HepG2 (cell line): ENCODE data around the gene SAA4. TPM values are rescaled to one million over a fixed set of nuclear protein-coding genes. Genes with fewer than 3 reads are reported as not detected.

Experiments used
- ATAC-seq: fragments of 200-7000 bp; cut with Tn5 transposase; 3 replicates; pipeline ENCODE4 v1.9.1; 2020; ENCODE audit warnings: mild to moderate bottlenecking, moderate library complexity
- BruUV-seq: library from RNA; stranded (reverse); fragments of 400-500 nt; replicated peaks from 2 replicates; lab custom pipeline; 2021; lab: Mats Ljungman, UMichigan
- CTCF ChIA-PET: fragments of 300-600 bp; formaldehyde crosslinking; extraction: SDS; loops from one replicate; lab custom pipeline; 2021; ENCODE audit warnings: low total read pairs, inconsistent platforms, low intra/inter-chr PET ratio; lab: Yijun Ruan, JAX
- POLR2A ChIA-PET: fragments of 350-600 bp; sonication (Branson Sonifier 250); formaldehyde crosslinking; loops from one replicate; lab custom pipeline; 2020; ENCODE audit warnings: antibody characterized with exemption, inconsistent platforms; lab: Yijun Ruan, JAX
- DNase-seq: peaks from one replicate; pipeline ENCODE4 v3.0.0-alpha.2; 2015; ENCODE audit warnings: low spot score
- FAIRE-seq: peaks from 3 replicates; lab custom pipeline; 2011; peaks lifted over from hg19 to GRCh38; lab: Jason Lieb, UNC
- H2AFZ ChIP-seq: one replicate; pipeline ENCODE4 v1.6.1; 2011; ENCODE audit warnings: low read length, inconsistent platforms
- H3K27ac ChIP-seq: fragments of 300-600 bp; 3 replicates; pipeline ENCODE4 v1.8.0; 2011; ENCODE audit warnings: mixed run types, mild to moderate bottlenecking, mixed read lengths, low read length, inconsistent platforms; ENCODE audit not compliant: insufficient read depth; ENCODE audit errors: extremely low read length
- H3K27me3 ChIP-seq, 2 experiments: fragments of 200-600 bp in 1 of 2; 2 replicates in 1 of 2; 3 replicates in 1 of 2; pipeline versions ENCODE4 v1.6.0 to v1.8.0; 2011; ENCODE audit warnings: low read length in 2 of 2, mild to moderate bottlenecking in 2 of 2, moderate library complexity in 2 of 2, inconsistent platforms in 1 of 2; ENCODE audit not compliant: insufficient read depth in 2 of 2, control insufficient read depth in 1 of 2
- H3K36me3 ChIP-seq, 2 experiments: fragments of 200-600 bp in 1 of 2; replicated peaks in 1 of 2; 2 replicates in 1 of 2; 3 replicates in 1 of 2; pipeline versions ENCODE4 v1.5.1 to v1.8.0; 2011; ENCODE audit warnings: low read length in 2 of 2, inconsistent platforms in 1 of 2; ENCODE audit not compliant: insufficient read depth in 2 of 2, control insufficient read depth in 1 of 2
- H3K4me1 ChIP-seq: 2 replicates; pipeline ENCODE4 v1.5.1; 2012; ENCODE audit warnings: low read length, inconsistent platforms; ENCODE audit not compliant: insufficient read depth
- H3K4me2 ChIP-seq: 2 replicates; pipeline ENCODE4 v1.6.0; 2011; ENCODE audit warnings: low read depth, low read length, inconsistent platforms
- H3K4me3 ChIP-seq, 3 experiments: fragments of 200-600 bp in 1 of 3; sonication (generic), shearing (Covaris generic) in 1 of 3; replicated peaks in 1 of 3; 2 replicates each; pipeline ENCODE4 v1.5.1; 2011 to 2016; ENCODE audit warnings: low read length in 3 of 3, inconsistent platforms in 2 of 3, low read depth in 2 of 3, mild to moderate bottlenecking in 2 of 3, control low read depth in 1 of 3, mixed read lengths in 1 of 3; ENCODE audit not compliant: insufficient read depth in 1 of 3
- H3K79me2 ChIP-seq: one replicate; pipeline ENCODE4 v1.6.1; 2011; ENCODE audit warnings: low read length, inconsistent platforms; ENCODE audit not compliant: insufficient read depth
- H3K9ac ChIP-seq: 2 replicates; pipeline ENCODE4 v1.6.0; 2011; ENCODE audit warnings: mild to moderate bottlenecking, low read depth, low read length, inconsistent platforms; ENCODE audit not compliant: insufficient read depth
- H3K9me3 ChIP-seq: 2 replicates; pipeline ENCODE4 v1.5.1; 2012; ENCODE audit warnings: mild to moderate bottlenecking, low read length
- H4K20me1 ChIP-seq: 2 replicates; pipeline ENCODE4 v1.6.0; 2011; ENCODE audit warnings: inconsistent platforms, mild to moderate bottlenecking, low read length, moderate library complexity; ENCODE audit not compliant: insufficient read depth
- CSRNP1 ChIP-seq: sonication (generic); formaldehyde crosslinking; IDR thresholded peaks from 2 replicates; pipeline ENCODE4 v1.8.1; 2023; ENCODE audit warnings: mild to moderate bottlenecking, missing genetic modification reagents
- EZH2 ChIP-seq: conservative IDR thresholded peaks from 2 replicates; pipeline ENCODE4 v1.6.1; 2012; ENCODE audit warnings: mild to moderate bottlenecking, low read depth, low read length, moderate library complexity
- HOXA5 ChIP-seq: sonication (generic); formaldehyde crosslinking; IDR thresholded peaks from 2 replicates; pipeline ENCODE4 v1.4.0; 2020; ENCODE audit warnings: missing genetic modification reagents
- NPAS2 ChIP-seq: sonication (generic); formaldehyde crosslinking; IDR thresholded peaks from 2 replicates; pipeline ENCODE4 v1.8.0; 2022; ENCODE audit warnings: mild to moderate bottlenecking, missing genetic modification reagents, borderline replicate concordance
- RFX1 ChIP-seq: fragments of 450-650 bp; IDR thresholded peaks from 2 replicates; pipeline ENCODE4 v1.6.1; 2017
- TSC22D2 ChIP-seq: sonication (generic); formaldehyde crosslinking; IDR thresholded peaks from 2 replicates; pipeline ENCODE4 v1.5.1; 2020; ENCODE audit warnings: missing genetic modification reagents, mild to moderate bottlenecking, borderline replicate concordance
- ZNF101 ChIP-seq: sonication (generic); formaldehyde crosslinking; IDR thresholded peaks from 2 replicates; pipeline ENCODE4 v1.4.0; 2020; ENCODE audit warnings: mild to moderate bottlenecking, low read depth, missing genetic modification reagents, borderline replicate concordance
- ZNF546 ChIP-seq: sonication (generic); formaldehyde crosslinking; conservative IDR thresholded peaks from 2 replicates; pipeline ENCODE4 v1.8.1; 2023; ENCODE audit warnings: mild to moderate bottlenecking, missing genetic modification reagents
- WGBS: methylation state at CpG from one replicate; pipeline ENCODE4 v1.1.6; 2017; ENCODE audit warnings: low lambda C conversion rate; 5-methylcytosine and 5-hydroxymethylcytosine counted together
- in situ Hi-C: cut with HindIII; loops from 2 replicates; pipeline ENCODE4 v1.10.0; 2017; ENCODE audit warnings: low pct_unique_long_range_greater_than_20kb; ENCODE audit not compliant: extremely low pct_ligation_motif_present
- intact Hi-C: fragments of 100-400 bp; cut with micrococcal nuclease; formaldehyde crosslinking; loops from one replicate; pipeline ENCODE4 v1.10.0; 2022; ENCODE audit not compliant: unreplicated experiment
- polyA plus RNA-seq, 8 experiments: library from polyadenylated mRNA; depleted of rRNA in 3 of 8; stranded (reverse) in 7 of 8; unstranded in 1 of 8; fragments of >200 nt; fragmentation: Illumina TruSeq in 4 of 8; extraction: Trizol in 4 of 8; gene quantifications; 2 replicates each; pipeline versions ENCODE4 v1.2.1 to v1.2.3, GENCODE V29; 2011 to 2016; ENCODE audit warnings: low read depth in 4 of 8, missing spikeins in 1 of 8, mixed read lengths in 1 of 8; ENCODE audit not compliant: insufficient read depth in 1 of 8
- total RNA-seq, 5 experiments: library from RNA; depleted of rRNA; stranded (reverse); fragments of >200 nt; fragmentation: Illumina TruSeq; extraction: Trizol; gene quantifications; 2 replicates each; pipeline ENCODE4 v1.2.3, GENCODE V29; 2016; ENCODE audit warnings: low read depth in 1 of 5
- TF ChIP-seq, protein P1 (sequence below): sonication (generic); formaldehyde crosslinking; IDR thresholded peaks from 2 replicates; pipeline ENCODE4 v1.4.0; 2020; ENCODE audit warnings: missing genetic modification reagents, borderline replicate concordance
- TF ChIP-seq, protein P2 (sequence below): sonication (generic); formaldehyde crosslinking; IDR thresholded peaks from 2 replicates; pipeline ENCODE4 v1.5.0; 2020; ENCODE audit warnings: missing genetic modification reagents, mild to moderate bottlenecking, borderline replicate concordance
- TF ChIP-seq, protein P3 (sequence below): sonication (generic); formaldehyde crosslinking; IDR thresholded peaks from 2 replicates; pipeline ENCODE4 v1.4.0; 2020; ENCODE audit warnings: mild to moderate bottlenecking, missing genetic modification reagents

The SAA4 gene
- total and polyA plus RNA-seq, 2 of the 13 experiments (the other 11 are each of a cell fraction or from before 2014, with no cell fraction given) = 53.4 to 253 TPM

DNA sequence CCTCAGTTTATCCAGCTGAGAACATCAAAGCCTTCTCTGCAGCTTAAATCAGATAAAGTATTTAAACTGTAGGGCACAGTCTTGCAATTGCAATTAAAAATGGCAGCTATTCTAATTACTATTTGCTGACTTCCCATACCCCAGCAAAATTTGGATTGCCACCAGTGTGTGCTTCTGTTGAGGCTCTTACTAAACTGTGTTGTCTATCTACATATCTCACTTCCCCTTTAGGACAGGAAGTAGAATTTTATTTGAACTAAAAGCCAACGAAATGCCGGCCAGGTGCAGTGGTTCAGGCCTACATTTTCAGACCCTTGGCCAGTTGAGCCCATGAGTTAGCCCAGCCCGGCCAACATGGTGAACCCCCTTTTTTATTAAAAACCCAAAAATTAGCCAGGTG, 7.1 kb downstream of the SAA4 start:
- DNase-seq = no peak
- no peak overlapping the region for H2AFZ ChIP-seq
- TF ChIP-seq HOXA5 (no peak), EZH2 (no peak), ZNF546 (CRISPR knock-in tag) (no peak), NPAS2 (CRISPR knock-in tag) (no peak), RFX1 (no peak), TSC22D2 (no peak), CSRNP1 (CRISPR knock-in tag) (no peak), ZNF101 (CRISPR knock-in tag) (no peak)
- TF ChIP-seq, protein P1, sequence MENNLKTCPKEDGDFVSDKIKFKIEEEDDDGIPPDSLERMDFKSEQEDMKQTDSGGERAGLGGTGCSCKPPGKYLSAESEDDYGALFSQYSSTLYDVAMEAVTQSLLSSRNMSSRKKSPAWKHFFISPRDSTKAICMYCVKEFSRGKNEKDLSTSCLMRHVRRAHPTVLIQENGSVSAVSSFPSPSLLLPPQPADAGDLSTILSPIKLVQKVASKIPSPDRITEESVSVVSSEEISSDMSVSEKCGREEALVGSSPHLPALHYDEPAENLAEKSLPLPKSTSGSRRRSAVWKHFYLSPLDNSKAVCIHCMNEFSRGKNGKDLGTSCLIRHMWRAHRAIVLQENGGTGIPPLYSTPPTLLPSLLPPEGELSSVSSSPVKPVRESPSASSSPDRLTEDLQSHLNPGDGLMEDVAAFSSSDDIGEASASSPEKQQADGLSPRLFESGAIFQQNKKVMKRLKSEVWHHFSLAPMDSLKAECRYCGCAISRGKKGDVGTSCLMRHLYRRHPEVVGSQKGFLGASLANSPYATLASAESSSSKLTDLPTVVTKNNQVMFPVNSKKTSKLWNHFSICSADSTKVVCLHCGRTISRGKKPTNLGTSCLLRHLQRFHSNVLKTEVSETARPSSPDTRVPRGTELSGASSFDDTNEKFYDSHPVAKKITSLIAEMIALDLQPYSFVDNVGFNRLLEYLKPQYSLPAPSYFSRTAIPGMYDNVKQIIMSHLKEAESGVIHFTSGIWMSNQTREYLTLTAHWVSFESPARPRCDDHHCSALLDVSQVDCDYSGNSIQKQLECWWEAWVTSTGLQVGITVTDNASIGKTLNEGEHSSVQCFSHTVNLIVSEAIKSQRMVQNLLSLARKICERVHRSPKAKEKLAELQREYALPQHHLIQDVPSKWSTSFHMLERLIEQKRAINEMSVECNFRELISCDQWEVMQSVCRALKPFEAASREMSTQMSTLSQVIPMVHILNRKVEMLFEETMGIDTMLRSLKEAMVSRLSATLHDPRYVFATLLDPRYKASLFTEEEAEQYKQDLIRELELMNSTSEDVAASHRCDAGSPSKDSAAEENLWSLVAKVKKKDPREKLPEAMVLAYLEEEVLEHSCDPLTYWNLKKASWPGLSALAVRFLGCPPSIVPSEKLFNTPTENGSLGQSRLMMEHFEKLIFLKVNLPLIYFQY = no peak
- TF ChIP-seq, protein P2, sequence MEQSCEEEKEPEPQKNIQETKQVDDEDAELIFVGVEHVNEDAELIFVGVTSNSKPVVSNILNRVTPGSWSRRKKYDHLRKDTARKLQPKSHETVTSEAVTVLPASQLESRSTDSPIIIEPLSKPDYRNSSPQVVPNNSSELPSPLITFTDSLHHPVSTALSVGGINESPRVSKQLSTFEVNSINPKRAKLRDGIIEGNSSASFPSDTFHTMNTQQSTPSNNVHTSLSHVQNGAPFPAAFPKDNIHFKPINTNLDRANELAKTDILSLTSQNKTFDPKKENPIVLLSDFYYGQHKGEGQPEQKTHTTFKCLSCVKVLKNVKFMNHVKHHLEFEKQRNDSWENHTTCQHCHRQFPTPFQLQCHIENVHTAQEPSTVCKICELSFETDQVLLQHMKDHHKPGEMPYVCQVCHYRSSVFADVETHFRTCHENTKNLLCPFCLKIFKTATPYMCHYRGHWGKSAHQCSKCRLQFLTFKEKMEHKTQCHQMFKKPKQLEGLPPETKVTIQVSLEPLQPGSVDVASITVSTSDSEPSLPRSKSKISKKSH (CRISPR knock-in tag) = no peak
- TF ChIP-seq, protein P3, sequence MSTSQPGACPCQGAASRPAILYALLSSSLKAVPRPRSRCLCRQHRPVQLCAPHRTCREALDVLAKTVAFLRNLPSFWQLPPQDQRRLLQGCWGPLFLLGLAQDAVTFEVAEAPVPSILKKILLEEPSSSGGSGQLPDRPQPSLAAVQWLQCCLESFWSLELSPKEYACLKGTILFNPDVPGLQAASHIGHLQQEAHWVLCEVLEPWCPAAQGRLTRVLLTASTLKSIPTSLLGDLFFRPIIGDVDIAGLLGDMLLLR (CRISPR knock-in tag) = no peak
- no peak overlapping the region for H3K4me2 ChIP-seq
- no TSS peak for BruUV-seq
- no peak overlapping the region for H3K4me3 ChIP-seq
- H3K4me1 ChIP-seq = peaks cover 73% of the 10 kb centered on the region
- no peaks in the 10 kb centered on the region for H3K27me3 ChIP-seq
- 93% methylated on average over 3 of the region's 3 CpGs for WGBS
- H3K9ac ChIP-seq = no peak overlapping the region
- in situ Hi-C loops (no loop called here), intact Hi-C loops (no loop called here)
- H4K20me1 ChIP-seq = no peaks in the 10 kb centered on the region
- ChIA-PET CTCF (no interaction called here), POLR2A (interaction anchor here (1.1 kb wide), 1 partner anchor 7 kb away, joined by 3 read pairs; no protein-coding TSS in a partner anchor)
- no peak for FAIRE-seq
- no peak for ATAC-seq
- no peaks in the 10 kb centered on the region for H3K36me3 ChIP-seq
- no peak overlapping the region for H3K27ac ChIP-seq
- no peaks in the 10 kb centered on the region for H3K9me3 ChIP-seq
- H3K79me2 ChIP-seq = peaks cover 2% of the 10 kb centered on the region
